Spleen (tissue), 11 donors: Measurements from ENCODE around the gene TRABD2B. TPM values are rescaled to one million over a fixed set of nuclear protein-coding genes. Genes with fewer than 3 reads are reported as not detected.

Source experiments
- DNase-seq: peaks from one replicate; pipeline ENCODE4 v3.0.0-alpha.2; 2020
- H3K27ac ChIP-seq, 8 donors: fragments of 200-600 bp; sonication (generic) in 7 of 8; 1 replicate in 4 of 8; 2 replicates in 4 of 8; pipeline versions ENCODE4 v1.5.0 to v1.8.0; 2016 to 2021; ENCODE audit warnings: inconsistent platforms in 4 of 8, mild to moderate bottlenecking in 4 of 8, moderate library complexity in 1 of 8
- H3K27me3 ChIP-seq, 7 donors: fragments of 200-600 bp; sonication (generic) in 6 of 7; replicated peaks in 1 of 7; 1 replicate in 4 of 7; 2 replicates in 3 of 7; pipeline versions ENCODE4 v1.5.0 to v1.8.0; 2016 to 2021; ENCODE audit warnings: inconsistent platforms in 3 of 7, mild to moderate bottlenecking in 1 of 7
- H3K36me3 ChIP-seq, 6 donors: fragments of 200-600 bp; sonication (generic) in 5 of 6; 1 replicate in 4 of 6; 2 replicates in 2 of 6; pipeline versions ENCODE4 v1.5.0 to v1.8.0; 2016 to 2021; ENCODE audit warnings: inconsistent platforms in 2 of 6
- H3K4me1 ChIP-seq, 6 donors: fragments of 200-600 bp; sonication (generic) in 5 of 6; 1 replicate in 3 of 6; 2 replicates in 3 of 6; pipeline versions ENCODE4 v1.5.0 to v1.8.0; 2016 to 2021; ENCODE audit warnings: inconsistent platforms in 3 of 6
- H3K4me3 ChIP-seq, 8 donors: fragments of 200-600 bp; sonication (generic) in 7 of 8; 1 replicate in 4 of 8; 2 replicates in 4 of 8; pipeline versions ENCODE4 v1.5.0 to v1.8.0; 2016 to 2021; ENCODE audit warnings: inconsistent platforms in 4 of 8, mild to moderate bottlenecking in 4 of 8, moderate library complexity in 2 of 8
- H3K9me3 ChIP-seq, 8 donors: fragments of 200-600 bp; sonication (generic) in 7 of 8; 1 replicate in 4 of 8; 2 replicates in 4 of 8; pipeline versions ENCODE4 v1.5.0 to v1.8.0; 2016 to 2021; ENCODE audit warnings: inconsistent platforms in 4 of 8
- CTCF ChIP-seq, 11 experiments: fragments of 200-600 bp in 7 of 11; fragments of 450-650 bp in 4 of 11; sonication (generic) in 4 of 11; IDR thresholded peaks in 8 of 11; conservative IDR thresholded peaks in 3 of 11; 1 replicate in 7 of 11; 2 replicates in 4 of 11; pipeline versions ENCODE4 v1.4.0 to v1.8.0; 2016 to 2021; ENCODE audit warnings: antibody characterized with exemption in 11 of 11, inconsistent platforms in 4 of 11, mild to moderate bottlenecking in 1 of 11
- POLR2A ChIP-seq, 3 donors: fragments of 450-650 bp; IDR thresholded peaks; one replicate each; pipeline ENCODE4 v1.5.1; 2017; ENCODE audit warnings: antibody characterized with exemption in 3 of 3, mild to moderate bottlenecking in 1 of 3
- POLR2AphosphoS5 ChIP-seq, 3 donors: sonication (generic); formaldehyde crosslinking; IDR thresholded peaks; one replicate each; pipeline ENCODE4 v1.5.1; 2017; ENCODE audit warnings: antibody characterized with exemption in 3 of 3
- WGBS, 5 donors: extraction: QIAGEN DNeasy Blood & Tissue Kit in 3 of 5; methylation state at CpG; one replicate each; pipeline versions ENCODE4 v1.1.5 to v1.1.7; 2013 to 2018; 5-methylcytosine and 5-hydroxymethylcytosine counted together
- intact Hi-C: fragments of 100-400 bp; cut with DNase I; formaldehyde crosslinking; loops from one replicate; pipeline ENCODE4 v1.15.0; 2023; ENCODE audit warnings: low total_unique reads
- polyA plus RNA-seq, 3 donors: library from polyadenylated mRNA; stranded (reverse); fragments of 200-250 nt; gene quantifications; one replicate each; pipeline ENCODE4 v1.2.1, GENCODE V29; 2013
- total RNA-seq, 7 donors: library from RNA; depleted of rRNA in 3 of 7; stranded (reverse); fragments of >200 nt in 3 of 7; fragmentation: NEBNext Ultra II Directional in 4 of 7; extraction: Animal tissue kit (Norgen Biotek cat#: 25700) in 4 of 7; gene quantifications; one replicate each; pipeline versions ENCODE4 v1.1.0 to v1.2.1, GENCODE V29; 2016 to 2021
- donor health status: healthy with polysubstance abuse.
- donor health status: DM: no; HTN: no; CAD: no; lungs with moderate emphysema.
- donor health status: DM: no; HTN: no; CAD: no.
- donor health status: Bipolar disorder and iron deficiency.
- donor health status: healthy.
- donor health status: DM: no; HTN: no; CAD: no.
- donor health status: DM: yes; HTN: yes; CAD: no.

TRABD2B gene
- total and polyA plus RNA-seq, 10 donors = 0.11 to 3.5 (median 0.64) TPM

- Histone ChIP-seq H3K4me1 (no peaks in the 10 kb centered on the region), H3K4me3 (no peak overlapping the region), H3K36me3 (no peaks in the 10 kb centered on the region), H3K27me3 (peaks cover 0 to 22% (median 0%) of the 10 kb centered on the region in 7 donors), H3K27ac (no peak overlapping the region), H3K9me3 (no peaks in the 10 kb centered on the region)
- intact Hi-C loops = no loop called here
- TF ChIP-seq POLR2A (IDR thresholded peaks at IDR 0.05) (no peak), CTCF (IDR thresholded peaks at IDR 0.05 in 8 of 11, conservative IDR thresholded peaks at IDR 0.05 in 3 of 11) (no peak), POLR2AphosphoS5 (IDR thresholded peaks at IDR 0.05) (no peak)
- no peak for DNase-seq
- WGBS, 5 donors = 77 to 93% (median 80%) methylated on average over 6 of the region's 6 CpGs
Observed at GRCh38 chr1:47898133-47898845, 98.9 kb downstream of the TRABD2B start.

- no peaks in the 10 kb centered on the region for H3K4me1 ChIP-seq
Observed at GRCh38 chr1:47895279-47896125, 101.7 kb downstream of the TRABD2B start.

GRCh38 chr1:47894410-47895278, 102.5 kb downstream of the TRABD2B start:
- Histone ChIP-seq H3K36me3 (no peaks in the 10 kb centered on the region), H3K27ac (no peak overlapping the region), H3K4me3 (no peak overlapping the region), H3K4me1 (no peaks in the 10 kb centered on the region), H3K27me3 (peaks cover 0 to 33% (median 0%) of the 10 kb centered on the region in 7 donors), H3K9me3 (no peaks in the 10 kb centered on the region)
- 57 to 71% (median 59%) methylated on average over 11 of the region's 11 CpGs for WGBS, 5 donors
- no peak for TF ChIP-seq POLR2A (IDR thresholded peaks at IDR 0.05)
- TF ChIP-seq POLR2AphosphoS5 (IDR thresholded peaks at IDR 0.05) = no peak
- no peak for TF ChIP-seq CTCF (IDR thresholded peaks at IDR 0.05 in 8 of 11, conservative IDR thresholded peaks at IDR 0.05 in 3 of 11)
- DNase-seq = no peak
- intact Hi-C loops = no loop called here

More at GRCh38 chr1:47895279-47896125, 101.7 kb downstream of the TRABD2B start:
- Histone ChIP-seq H3K27ac (no peak overlapping the region), H3K4me3 (no peak overlapping the region), H3K9me3 (no peaks in the 10 kb centered on the region), H3K27me3 (peaks cover 0 to 31% (median 0%) of the 10 kb centered on the region in 7 donors), H3K36me3 (no peaks in the 10 kb centered on the region)
- DNase-seq = no peak
- 79 to 100% (median 91%) methylated on average over 8 to 10 of the region's 10 CpGs for WGBS, 5 donors
- no peak for TF ChIP-seq POLR2A (IDR thresholded peaks at IDR 0.05)
- no peak for TF ChIP-seq CTCF (IDR thresholded peaks at IDR 0.05 in 8 of 11, conservative IDR thresholded peaks at IDR 0.05 in 3 of 11)
- no peak for TF ChIP-seq POLR2AphosphoS5 (IDR thresholded peaks at IDR 0.05)
- intact Hi-C loops = no loop called here
